ENCODE results near the gene PXN. TPM values are rescaled to one million over a fixed set of nuclear protein-coding genes. Genes with fewer than 3 reads are reported as not detected.
"Not testable (repeated sequence)": the region's sequence is repeated elsewhere in the genome, so short reads cannot be mapped to it uniquely, and the experiment has no call there.

PXN gene
- total RNA-seq, 2 experiments from 2014 or later = 69.3 to 146 TPM

- H3K27me3 Mint-ChIP-seq = no peaks in the 10 kb centered on the region
- no peak overlapping the region for H3K27ac Mint-ChIP-seq
- H3K9me3 Mint-ChIP-seq (ENCODE audit: low read depth) = no peaks in the 10 kb centered on the region
- H3K36me3 Mint-ChIP-seq = peaks cover 38% of the 10 kb centered on the region
- H3K4me3 Mint-ChIP-seq = no peak overlapping the region
- peaks cover 60% of the 10 kb centered on the region for H3K4me1 Mint-ChIP-seq
- no peak for DNase-seq
- CTCF ChIA-PET = interaction anchor here (1.2 to 25.9 kb wide), 6 partner anchors 9 to 46 kb away, joined by 3 to 768 read pairs (median 10); partner anchors contain the start of genes PXN and RPLP0
- no peak for ATAC-seq
Observed at GRCh38 chr12:120247183-120247582, 18.3 kb downstream of the PXN start.

DNA sequence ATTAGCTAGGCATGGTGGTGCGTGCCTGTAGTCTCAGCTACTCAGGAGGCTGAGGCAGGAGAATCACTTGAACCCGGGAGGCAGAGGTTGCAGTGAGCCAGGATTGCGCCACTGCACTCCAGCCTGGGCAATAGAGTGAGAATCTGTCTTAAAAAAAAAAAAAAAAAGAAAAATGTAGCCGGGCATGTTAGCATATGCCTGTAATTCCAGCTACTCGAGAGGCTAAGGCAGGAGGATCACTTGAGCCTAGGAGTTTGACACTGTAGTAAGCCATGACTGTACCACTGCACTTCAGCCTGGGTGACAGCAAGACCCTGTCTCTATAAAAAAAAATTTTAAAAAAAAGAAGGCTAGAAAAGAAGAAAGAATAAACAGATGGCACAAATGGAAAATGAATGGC, 18.8 kb downstream of the PXN start:
- CTCF ChIA-PET = interaction anchor here (1.3 to 25.9 kb wide), 3 partner anchors 11 to 21 kb away, joined by 3 to 768 read pairs (median 4); partner anchors contain the start of gene PXN
- H3K36me3 Mint-ChIP-seq = peaks cover 35% of the 10 kb centered on the region

DNA sequence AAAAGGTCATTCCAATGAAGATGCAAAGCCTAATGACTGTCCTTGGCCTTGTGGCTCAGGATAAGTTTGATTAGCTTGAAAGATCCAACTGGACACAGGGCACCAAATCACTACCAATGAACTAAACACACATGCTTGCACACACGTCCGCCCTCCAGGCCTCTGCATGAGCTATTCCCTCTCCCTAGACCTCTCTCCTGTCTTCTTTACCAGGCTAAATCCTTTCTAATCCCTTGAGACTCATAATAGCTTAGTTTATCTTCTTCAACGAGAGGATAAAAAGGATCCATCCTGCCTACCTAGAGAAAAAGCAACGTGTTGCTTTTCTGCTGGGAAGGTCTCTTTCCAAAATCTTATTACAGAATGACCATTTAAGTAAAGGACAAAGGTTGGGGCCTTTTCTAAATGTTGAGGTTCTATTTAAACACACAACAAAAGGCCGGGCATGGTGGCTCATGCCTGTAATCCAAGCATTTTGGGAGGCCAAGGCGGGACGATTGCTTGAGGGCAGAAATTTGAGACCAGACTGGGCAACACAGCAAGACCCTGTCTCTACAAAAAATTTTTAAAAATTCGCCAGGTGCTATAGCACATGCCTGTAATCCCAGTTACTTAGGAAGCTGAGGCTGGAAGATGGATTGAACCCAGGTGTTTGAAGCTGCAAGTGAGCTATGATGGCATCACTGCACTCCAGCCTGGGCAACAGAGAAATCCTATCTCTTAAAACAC, 22.4 kb downstream of the PXN start:
- Mint-ChIP-seq H3K27ac (no peak overlapping the region), H3K4me1 (peaks cover 37% of the 10 kb centered on the region)

More for the DNA sequence above, 18.8 kb downstream of the PXN start:
- H3K27ac Mint-ChIP-seq; DNase-seq; H3K9me3 Mint-ChIP-seq (ENCODE audit: low read depth); H3K27me3 Mint-ChIP-seq; ATAC-seq; H3K4me3 Mint-ChIP-seq: not testable (repeated sequence)
- peaks cover 58% of the 10 kb centered on the region for H3K4me1 Mint-ChIP-seq

GRCh38 chr12:120242275-120242799, 23.2 kb downstream of the PXN start:
- ATAC-seq = no peak
- H3K36me3 Mint-ChIP-seq = peaks cover 13% of the 10 kb centered on the region
- H3K27me3 Mint-ChIP-seq = no peaks in the 10 kb centered on the region
- H3K27ac Mint-ChIP-seq = no peak overlapping the region
- no peak for DNase-seq
- H3K4me1 Mint-ChIP-seq = peaks cover 35% of the 10 kb centered on the region
- CTCF ChIA-PET = interaction anchor here (0.7 to 0.9 kb wide), 2 partner anchors 11 to 19 kb away, joined by 3 to 4 read pairs; no protein-coding TSS in a partner anchor
- no peak overlapping the region for H3K4me3 Mint-ChIP-seq
- H3K9me3 Mint-ChIP-seq (ENCODE audit: low read depth) = no peaks in the 10 kb centered on the region

More for the DNA sequence above, 22.4 kb downstream of the PXN start:
- H3K36me3 Mint-ChIP-seq = peaks cover 18% of the 10 kb centered on the region
- CTCF ChIA-PET = interaction anchor here (0.6 to 0.9 kb wide), 4 partner anchors 11 to 42 kb away, joined by 3 to 4 read pairs (median 4); partner anchors contain the start of gene RPLP0
- no peak overlapping the region for H3K4me3 Mint-ChIP-seq
- no peaks in the 10 kb centered on the region for H3K9me3 Mint-ChIP-seq (ENCODE audit: low read depth)
- DNase-seq (no peak), ATAC-seq (no peak)
- no peaks in the 10 kb centered on the region for H3K27me3 Mint-ChIP-seq

DNA sequence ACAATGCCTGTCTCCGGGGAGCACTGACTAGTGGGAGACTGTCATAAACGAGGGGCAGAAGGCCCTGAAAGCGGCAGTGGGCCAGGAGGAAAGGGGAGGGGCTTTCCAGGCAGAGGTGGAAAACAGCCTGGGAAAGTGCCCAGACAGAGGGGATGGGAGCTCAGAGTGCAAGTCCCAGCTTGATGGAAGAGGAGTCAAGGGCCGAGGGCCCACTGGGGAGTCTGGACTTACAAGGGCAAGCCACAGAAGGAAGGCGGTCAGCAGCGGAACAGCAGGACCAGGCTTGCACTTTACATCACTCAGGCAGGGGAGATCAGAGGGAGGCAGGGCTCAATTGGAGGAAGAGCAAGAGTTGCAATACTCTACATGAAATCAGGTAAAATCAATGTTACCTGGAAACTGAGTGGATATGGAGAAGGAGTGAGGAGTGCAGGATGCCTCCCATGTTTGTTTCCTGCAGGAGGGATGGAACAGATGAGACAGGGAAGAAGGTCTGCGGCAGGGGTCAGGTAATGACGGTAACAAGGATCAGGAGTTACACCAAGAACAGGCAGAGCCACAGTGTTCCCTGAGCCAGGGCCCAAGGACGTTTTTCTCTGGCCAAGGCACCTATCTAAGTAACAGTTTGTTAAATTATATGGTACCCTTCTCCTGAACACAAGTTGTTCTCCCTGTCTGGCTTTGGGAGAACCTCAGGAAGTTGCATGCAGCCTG, 23.8 kb downstream of the PXN start:
- no peak overlapping the region for H3K27ac Mint-ChIP-seq
- ATAC-seq (no peak), DNase-seq (no peak)
- peaks cover 12% of the 10 kb centered on the region for H3K36me3 Mint-ChIP-seq
- no peak overlapping the region for H3K4me3 Mint-ChIP-seq
- H3K4me1 Mint-ChIP-seq = peaks cover 33% of the 10 kb centered on the region
- no peaks in the 10 kb centered on the region for H3K27me3 Mint-ChIP-seq
- CTCF ChIA-PET = interaction anchor here (1.6 kb wide), 1 partner anchor 9 kb away, joined by 6 read pairs; no protein-coding TSS in a partner anchor
- H3K9me3 Mint-ChIP-seq (ENCODE audit: low read depth) = no peaks in the 10 kb centered on the region

- Mint-ChIP-seq H3K9me3 (ENCODE audit: low read depth) (no peaks in the 10 kb centered on the region), H3K36me3 (peaks cover 12% of the 10 kb centered on the region), H3K27me3 (no peaks in the 10 kb centered on the region), H3K4me1 (peaks cover 38% of the 10 kb centered on the region), H3K27ac (no peak overlapping the region), H3K4me3 (no peak overlapping the region)
- no peak for ATAC-seq
- CTCF ChIA-PET = interaction anchor here (0.5 to 5.1 kb wide), 5 partner anchors 8 to 217 kb away, joined by 4 to 34 read pairs (median 6); partner anchors contain the start of gene PXN
- no peak for DNase-seq
Observed at GRCh38 chr12:120240495-120240833, 25.1 kb downstream of the PXN start.

DNA sequence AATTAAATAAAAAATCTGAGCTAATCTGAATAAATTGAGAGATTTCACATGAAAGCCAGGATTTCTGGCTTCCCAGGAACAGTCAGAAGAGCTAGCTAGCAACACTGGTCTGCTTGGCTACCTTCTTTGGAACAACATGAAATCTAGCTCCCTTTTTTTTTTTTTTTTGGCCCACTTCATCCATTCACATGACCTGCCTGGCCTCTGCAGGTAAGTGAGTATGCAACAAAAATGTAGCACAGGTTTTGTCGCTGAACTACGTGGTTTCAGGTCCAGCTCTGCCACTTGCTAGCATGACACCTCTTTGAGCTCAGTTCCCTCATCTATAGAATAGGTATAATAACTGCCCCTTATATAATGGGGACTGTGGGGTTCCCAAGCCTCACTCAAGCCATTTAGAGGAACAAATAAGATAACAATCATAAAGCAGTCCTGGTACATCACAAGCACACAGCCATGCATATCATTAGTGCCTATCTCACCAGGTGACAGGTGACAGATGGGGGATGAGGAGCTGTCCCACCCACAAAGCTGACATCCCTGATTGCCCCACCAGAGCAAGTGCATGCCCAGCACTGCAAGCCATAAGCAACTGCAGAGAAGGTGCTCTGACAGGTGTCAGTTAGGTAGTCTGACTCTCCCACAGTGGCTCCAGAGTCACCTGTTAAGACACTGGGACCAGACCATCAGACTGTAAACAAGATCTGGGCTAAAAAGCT, 25.6 kb downstream of the PXN start:
- H3K9me3 Mint-ChIP-seq (ENCODE audit: low read depth) = no peaks in the 10 kb centered on the region
- H3K27ac Mint-ChIP-seq = no peak overlapping the region
- H3K27me3 Mint-ChIP-seq = no peaks in the 10 kb centered on the region
- H3K4me1 Mint-ChIP-seq = peaks cover 37% of the 10 kb centered on the region
- CTCF ChIA-PET = interaction anchor here (0.5 to 5.1 kb wide), 7 partner anchors 8 to 218 kb away, joined by 3 to 34 read pairs (median 6); partner anchors contain the start of gene PXN
- peaks cover 10% of the 10 kb centered on the region for H3K36me3 Mint-ChIP-seq
- DNase-seq (no peak), ATAC-seq (no peak)
- no peak overlapping the region for H3K4me3 Mint-ChIP-seq

DNA sequence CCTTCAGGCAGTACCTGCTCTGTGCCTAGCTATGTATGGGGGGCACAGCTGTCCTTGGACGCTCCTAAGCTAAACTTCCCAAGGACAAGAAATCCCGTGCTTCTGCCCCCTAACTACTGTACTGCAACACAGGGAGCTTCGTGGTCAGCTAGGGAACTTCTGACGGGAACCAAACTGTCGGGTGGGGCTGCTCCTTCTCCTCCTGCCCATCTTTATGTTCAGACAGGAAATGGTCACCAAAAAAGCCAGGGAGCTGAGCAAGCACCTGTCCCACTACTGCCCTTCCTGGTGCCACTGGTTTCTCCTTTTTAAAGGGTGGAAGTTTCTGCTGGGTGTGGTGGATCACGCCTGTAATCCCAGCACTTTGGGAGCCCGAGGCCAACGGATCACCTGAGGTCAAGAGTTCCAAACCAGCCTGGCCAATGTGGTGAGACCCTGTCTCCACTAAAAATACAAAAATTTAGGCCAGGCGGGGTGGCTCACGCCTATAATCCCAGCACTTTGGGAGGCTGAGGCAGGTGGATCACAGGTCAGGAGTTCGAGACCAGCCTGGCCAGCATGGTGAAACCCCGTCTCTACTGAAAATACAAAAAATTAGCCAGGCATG, 26.6 kb downstream of the PXN start:
- Mint-ChIP-seq H3K27ac (no peak overlapping the region), H3K4me3 (no peak overlapping the region), H3K36me3 (peaks cover 7% of the 10 kb centered on the region), H3K9me3 (ENCODE audit: low read depth) (no peaks in the 10 kb centered on the region), H3K4me1 (peaks cover 42% of the 10 kb centered on the region), H3K27me3 (no peaks in the 10 kb centered on the region)
- DNase-seq (no peak), ATAC-seq (no peak)
- CTCF ChIA-PET = interaction anchor here (1.1 to 5.1 kb wide), 4 partner anchors 10 to 27 kb away, joined by 3 to 34 read pairs (median 24); partner anchors contain the start of gene PXN

DNA sequence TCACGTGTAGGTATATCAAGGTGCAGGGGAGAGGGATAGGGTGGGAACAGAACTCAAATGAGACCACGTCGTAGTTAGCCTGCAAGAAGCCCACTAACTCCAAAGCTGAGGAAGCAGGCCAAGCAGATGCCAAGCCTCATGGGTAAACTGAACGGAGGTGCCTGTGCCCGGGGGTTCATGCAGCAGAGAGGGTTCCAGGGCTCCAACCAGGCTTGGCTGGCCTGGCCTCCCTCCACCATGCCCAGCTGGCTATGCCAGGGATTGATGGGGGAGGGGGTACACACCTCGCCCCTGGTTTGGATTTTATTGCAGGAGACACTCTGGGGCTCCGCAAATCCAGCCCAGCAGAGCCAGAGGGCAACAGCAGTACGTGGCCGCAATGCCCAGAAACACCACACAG, 27.3 kb downstream of the PXN start:
- Mint-ChIP-seq H3K27ac (no peak overlapping the region), H3K4me3 (no peak overlapping the region), H3K27me3 (no peaks in the 10 kb centered on the region), H3K4me1 (peaks cover 47% of the 10 kb centered on the region), H3K36me3 (peaks cover 4% of the 10 kb centered on the region), H3K9me3 (ENCODE audit: low read depth) (no peaks in the 10 kb centered on the region)
- CTCF ChIA-PET = interaction anchor here (0.6 to 5.1 kb wide), 5 partner anchors 10 to 35 kb away, joined by 3 to 34 read pairs (median 17); partner anchors contain the start of gene PXN
- ATAC-seq (no peak), DNase-seq (no peak)

DNA sequence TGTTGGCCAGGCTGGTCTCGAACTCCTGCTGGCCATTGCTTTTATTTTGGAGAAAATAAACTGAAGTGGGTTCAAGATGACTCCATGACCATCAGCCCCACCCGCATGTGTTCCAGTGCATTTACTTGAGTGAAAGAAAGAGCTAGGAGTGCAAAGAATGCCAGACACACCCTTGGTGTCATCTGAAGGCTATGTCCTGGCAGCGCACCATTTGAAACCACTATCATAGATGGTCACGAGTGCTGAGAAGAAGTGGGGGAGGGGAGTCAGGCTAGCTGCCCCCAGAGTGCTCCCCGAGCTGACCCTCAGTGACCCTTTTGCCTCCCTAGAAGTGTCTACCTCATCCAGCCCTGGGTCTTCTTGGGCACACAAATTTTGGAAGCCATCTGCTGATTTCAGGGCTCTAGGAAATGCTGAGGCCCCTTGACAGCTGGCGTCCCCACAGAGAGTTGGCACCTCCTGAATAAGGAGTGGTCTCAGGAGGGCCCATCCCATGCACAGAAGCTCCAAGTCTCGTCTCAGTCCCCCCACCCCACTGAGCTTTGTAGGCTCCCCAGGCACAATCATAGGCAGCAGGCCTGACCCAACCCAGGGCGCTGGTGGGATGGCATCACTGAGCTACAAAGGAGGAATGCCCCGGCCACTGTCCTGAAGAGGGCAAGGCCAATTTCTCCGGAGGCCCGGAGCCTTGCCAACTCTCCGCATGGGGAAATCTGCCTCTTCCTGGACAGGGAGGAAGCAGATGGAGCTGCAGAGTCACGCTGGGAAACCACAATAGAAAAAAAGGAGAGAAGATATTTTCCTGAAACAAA, 28.0 kb downstream of the PXN start:
- peaks cover 50% of the 10 kb centered on the region for H3K4me1 Mint-ChIP-seq
- DNase-seq = no peak
- no peaks in the 10 kb centered on the region for H3K9me3 Mint-ChIP-seq (ENCODE audit: low read depth)
- CTCF ChIA-PET = interaction anchor here (0.6 to 5.1 kb wide), 7 partner anchors 9 to 359 kb away, joined by 3 to 34 read pairs (median 14); partner anchors contain the start of gene PXN
- peaks cover 4% of the 10 kb centered on the region for H3K36me3 Mint-ChIP-seq
- H3K4me3 Mint-ChIP-seq = no peak overlapping the region
- no peaks in the 10 kb centered on the region for H3K27me3 Mint-ChIP-seq
- no peak for ATAC-seq
- H3K27ac Mint-ChIP-seq = no peak overlapping the region

GRCh38 chr12:120236809-120237208, 28.7 kb downstream of the PXN start:
- peaks cover 57% of the 10 kb centered on the region for H3K4me1 Mint-ChIP-seq
- not testable (repeated sequence) for ATAC-seq

More at GRCh38 chr12:120236809-120237208, 28.7 kb downstream of the PXN start:
- not testable (repeated sequence) for H3K36me3 Mint-ChIP-seq; H3K27ac Mint-ChIP-seq; H3K9me3 Mint-ChIP-seq (ENCODE audit: low read depth); H3K27me3 Mint-ChIP-seq; DNase-seq; H3K4me3 Mint-ChIP-seq
- CTCF ChIA-PET = interaction anchor here (3.7 to 5.1 kb wide), 3 partner anchors 8 to 29 kb away, joined by 14 to 34 read pairs (median 31); partner anchors contain the start of gene PXN
